Measurements from ENCODE around the gene KCTD10.

DNA sequence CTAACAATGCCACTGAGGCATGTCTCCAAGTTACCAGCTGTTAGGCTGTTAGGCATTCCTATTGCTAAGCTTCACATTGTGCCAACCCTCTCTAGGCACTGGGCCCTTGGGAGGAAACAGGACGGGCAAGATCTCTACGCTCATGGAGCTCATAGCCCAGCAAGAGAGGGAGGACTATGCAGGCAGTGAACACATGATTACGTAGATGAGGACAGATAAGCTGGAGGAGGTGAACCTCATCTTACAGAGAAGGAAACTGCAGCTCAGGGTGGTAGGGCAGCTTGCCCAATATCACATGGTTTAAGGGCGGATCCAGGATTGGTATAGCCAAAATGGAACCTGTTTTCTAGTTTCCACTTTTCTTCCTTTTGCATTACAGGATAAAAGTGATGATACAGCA, 8.1 kb upstream of the KCTD10 start:
- TF ChIP-seq, protein P1, sequence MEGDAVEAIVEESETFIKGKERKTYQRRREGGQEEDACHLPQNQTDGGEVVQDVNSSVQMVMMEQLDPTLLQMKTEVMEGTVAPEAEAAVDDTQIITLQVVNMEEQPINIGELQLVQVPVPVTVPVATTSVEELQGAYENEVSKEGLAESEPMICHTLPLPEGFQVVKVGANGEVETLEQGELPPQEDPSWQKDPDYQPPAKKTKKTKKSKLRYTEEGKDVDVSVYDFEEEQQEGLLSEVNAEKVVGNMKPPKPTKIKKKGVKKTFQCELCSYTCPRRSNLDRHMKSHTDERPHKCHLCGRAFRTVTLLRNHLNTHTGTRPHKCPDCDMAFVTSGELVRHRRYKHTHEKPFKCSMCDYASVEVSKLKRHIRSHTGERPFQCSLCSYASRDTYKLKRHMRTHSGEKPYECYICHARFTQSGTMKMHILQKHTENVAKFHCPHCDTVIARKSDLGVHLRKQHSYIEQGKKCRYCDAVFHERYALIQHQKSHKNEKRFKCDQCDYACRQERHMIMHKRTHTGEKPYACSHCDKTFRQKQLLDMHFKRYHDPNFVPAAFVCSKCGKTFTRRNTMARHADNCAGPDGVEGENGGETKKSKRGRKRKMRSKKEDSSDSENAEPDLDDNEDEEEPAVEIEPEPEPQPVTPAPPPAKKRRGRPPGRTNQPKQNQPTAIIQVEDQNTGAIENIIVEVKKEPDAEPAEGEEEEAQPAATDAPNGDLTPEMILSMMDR (conservative IDR thresholded peaks at IDR 0.05) = no peak
- no peak for TF ChIP-seq ZFX (IDR thresholded peaks at IDR 0.05)
